Cardiac muscle cell (in vitro differentiated cells and primary cell): ENCODE results near the gene ATP11A. TPM values are rescaled to one million over a fixed set of nuclear protein-coding genes. Genes with fewer than 3 reads are reported as not detected.
A peak's percentile ranks its signal among the peaks of the same experiment; 100 is the strongest.

Experiments
- DNase-seq, 2 donors: peaks; one replicate each; pipeline versions ENCODE4 v3.0.0 to v3.0.0-alpha.2; 2010 to 2017; ENCODE audit warnings: low read depth in 1 of 2, low spot score in 1 of 2
- H3K27ac ChIP-seq: fragments of 200-600 bp; sonication (generic); 2 replicates; pipeline ENCODE4 v1.5.1; 2016
- H3K27me3 ChIP-seq: fragments of 200-600 bp; sonication (generic); 2 replicates; pipeline ENCODE4 v1.6.0; 2016; ENCODE audit warnings: control low read depth
- H3K36me3 ChIP-seq: fragments of 200-600 bp; sonication (generic); 2 replicates; pipeline ENCODE4 v1.5.1; 2016; ENCODE audit warnings: control low read depth
- H3K4me1 ChIP-seq: fragments of 200-600 bp; sonication (generic); 2 replicates; pipeline ENCODE4 v1.8.1; 2017; ENCODE audit warnings: low read depth, mild to moderate bottlenecking, mixed run types
- H3K4me3 ChIP-seq: fragments of 200-600 bp; sonication (generic); 2 replicates; pipeline ENCODE4 v1.5.1; 2016; ENCODE audit warnings: mild to moderate bottlenecking
- H3K9me3 ChIP-seq: fragments of 200-600 bp; sonication (generic); 2 replicates; pipeline ENCODE4 v1.5.1; 2017; ENCODE audit warnings: low read depth, mild to moderate bottlenecking, control low read depth
- polyA plus RNA-seq: library from polyadenylated mRNA; unstranded; fragments of >200 nt; fragmentation: Nextera tagmentation; extraction: Ambion mirVana; gene quantifications from 2 replicates; pipeline ENCODE4 v1.2.1, GENCODE V29; 2016
- total RNA-seq: library from RNA; depleted of rRNA; stranded (reverse); fragments of >200 nt; gene quantifications from 2 replicates; pipeline ENCODE4 v1.2.3, GENCODE V29; 2016
- TF ChIP-seq, protein P1 (sequence below): IDR thresholded peaks from 2 replicates; pipeline ENCODE4 v1.5.1; 2012; ENCODE audit warnings: low read depth, mild to moderate bottlenecking, low read length

Gene ATP11A
- total and polyA plus RNA-seq, 2 experiments from 2014 or later = 38.0 to 42.9 TPM

DNA sequence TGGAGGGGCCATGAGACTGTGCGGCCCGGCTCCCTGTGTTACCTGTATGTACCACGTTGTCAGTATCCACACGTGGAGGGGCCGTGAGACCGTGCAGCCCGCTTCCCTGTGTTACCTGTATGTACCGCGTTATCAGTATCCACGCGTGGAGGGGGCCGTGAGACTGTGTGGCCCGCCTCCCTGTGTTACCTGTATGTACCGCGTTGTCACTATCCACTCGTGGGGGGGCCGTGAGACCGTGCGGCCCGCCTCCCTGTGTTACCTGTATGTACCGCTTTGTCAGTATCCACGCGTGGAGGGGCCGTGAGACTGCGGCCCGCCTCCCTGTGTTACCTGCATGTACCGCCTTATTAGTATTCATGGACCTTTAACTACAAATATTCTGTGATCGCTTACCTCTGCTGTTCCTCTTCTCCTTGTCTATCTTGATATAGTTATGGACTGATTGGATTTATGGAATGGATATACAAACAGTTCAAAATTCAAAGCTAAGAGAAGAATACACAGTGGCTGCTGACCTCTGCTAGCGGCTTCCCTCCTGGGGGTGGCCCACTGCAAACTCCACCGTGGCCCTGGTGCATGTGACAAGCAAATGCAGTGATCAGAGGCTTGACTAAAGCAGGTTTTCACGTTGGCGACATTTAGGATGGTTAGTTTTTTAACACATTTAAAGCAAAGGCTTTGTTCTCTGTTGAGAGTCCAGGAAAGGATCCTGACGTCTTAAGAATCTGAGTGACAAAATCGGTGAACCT is 38.7 kb downstream of the ATP11A start:
- no peaks in the 10 kb centered on the region for H3K36me3 ChIP-seq
- peak overlapping the region; percentile 99 for H3K27ac ChIP-seq
- TF ChIP-seq, protein P1, sequence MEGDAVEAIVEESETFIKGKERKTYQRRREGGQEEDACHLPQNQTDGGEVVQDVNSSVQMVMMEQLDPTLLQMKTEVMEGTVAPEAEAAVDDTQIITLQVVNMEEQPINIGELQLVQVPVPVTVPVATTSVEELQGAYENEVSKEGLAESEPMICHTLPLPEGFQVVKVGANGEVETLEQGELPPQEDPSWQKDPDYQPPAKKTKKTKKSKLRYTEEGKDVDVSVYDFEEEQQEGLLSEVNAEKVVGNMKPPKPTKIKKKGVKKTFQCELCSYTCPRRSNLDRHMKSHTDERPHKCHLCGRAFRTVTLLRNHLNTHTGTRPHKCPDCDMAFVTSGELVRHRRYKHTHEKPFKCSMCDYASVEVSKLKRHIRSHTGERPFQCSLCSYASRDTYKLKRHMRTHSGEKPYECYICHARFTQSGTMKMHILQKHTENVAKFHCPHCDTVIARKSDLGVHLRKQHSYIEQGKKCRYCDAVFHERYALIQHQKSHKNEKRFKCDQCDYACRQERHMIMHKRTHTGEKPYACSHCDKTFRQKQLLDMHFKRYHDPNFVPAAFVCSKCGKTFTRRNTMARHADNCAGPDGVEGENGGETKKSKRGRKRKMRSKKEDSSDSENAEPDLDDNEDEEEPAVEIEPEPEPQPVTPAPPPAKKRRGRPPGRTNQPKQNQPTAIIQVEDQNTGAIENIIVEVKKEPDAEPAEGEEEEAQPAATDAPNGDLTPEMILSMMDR = no peak
- H3K27me3 ChIP-seq = no peaks in the 10 kb centered on the region
- DNase-seq = no peak
- H3K4me3 ChIP-seq = no peak overlapping the region
- H3K4me1 ChIP-seq = peaks cover 68% of the 10 kb centered on the region
- no peaks in the 10 kb centered on the region for H3K9me3 ChIP-seq

DNA sequence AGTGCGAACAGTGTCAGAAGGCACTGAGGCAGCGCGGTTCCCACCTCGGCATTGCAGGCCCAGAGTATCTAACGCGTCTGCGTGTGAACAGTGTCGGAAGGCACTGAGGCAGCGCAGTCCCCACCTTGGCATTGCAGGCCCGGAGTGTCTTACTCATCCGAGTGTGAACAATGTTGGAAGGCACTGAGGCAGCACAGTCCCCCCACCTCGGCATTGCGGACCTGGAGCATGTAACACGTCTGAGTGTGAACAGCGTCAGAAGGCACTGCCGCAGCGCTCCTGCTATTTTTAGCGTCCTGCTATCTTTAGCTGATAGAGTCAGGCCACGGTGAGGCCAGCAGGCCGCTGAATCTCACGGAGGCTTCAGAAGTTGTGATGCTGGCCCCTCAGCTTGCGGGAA is 39.6 kb downstream of the ATP11A start:
- Histone ChIP-seq H3K4me1 (peaks cover 75% of the 10 kb centered on the region), H3K27me3 (no peaks in the 10 kb centered on the region), H3K9me3 (no peaks in the 10 kb centered on the region), H3K4me3 (no peak overlapping the region), H3K27ac (peak overlapping the region; percentile 99), H3K36me3 (no peaks in the 10 kb centered on the region)
- TF ChIP-seq, protein P1 = no peak
- DNase-seq = peak; percentile 56 to 95

DNA sequence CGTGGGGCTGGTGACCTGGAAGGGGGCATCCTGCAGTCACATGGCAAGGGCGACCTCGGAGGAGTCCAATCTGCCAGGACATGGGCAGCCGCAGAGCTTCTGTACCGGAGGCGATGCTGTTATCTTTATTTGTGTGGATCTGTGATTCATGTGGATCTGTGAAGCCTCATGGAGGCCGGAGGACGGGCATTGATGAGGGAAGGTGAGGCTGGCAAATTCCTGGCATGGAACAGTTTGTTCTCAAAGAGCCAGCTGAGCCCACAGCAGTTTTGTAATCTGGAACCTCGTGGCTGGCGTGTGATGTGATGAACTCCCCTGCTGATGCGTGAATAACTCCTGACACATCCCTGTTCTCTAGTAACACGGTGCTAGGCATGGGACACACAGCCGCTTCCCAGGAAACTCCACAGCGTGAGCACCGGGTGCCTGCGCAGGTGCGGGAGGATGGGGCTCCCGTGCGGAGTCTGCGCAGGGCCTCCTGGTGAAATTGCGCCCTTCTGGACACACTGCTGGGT is 40.4 kb downstream of the ATP11A start:
- no peaks in the 10 kb centered on the region for H3K27me3 ChIP-seq
- H3K4me3 ChIP-seq = no peak overlapping the region
- TF ChIP-seq, protein P1 = no peak
- peaks cover 82% of the 10 kb centered on the region for H3K4me1 ChIP-seq
- no peaks in the 10 kb centered on the region for H3K9me3 ChIP-seq
- H3K27ac ChIP-seq = peak overlapping the region; percentile 99
- no peak for DNase-seq
- H3K36me3 ChIP-seq = no peaks in the 10 kb centered on the region

DNA sequence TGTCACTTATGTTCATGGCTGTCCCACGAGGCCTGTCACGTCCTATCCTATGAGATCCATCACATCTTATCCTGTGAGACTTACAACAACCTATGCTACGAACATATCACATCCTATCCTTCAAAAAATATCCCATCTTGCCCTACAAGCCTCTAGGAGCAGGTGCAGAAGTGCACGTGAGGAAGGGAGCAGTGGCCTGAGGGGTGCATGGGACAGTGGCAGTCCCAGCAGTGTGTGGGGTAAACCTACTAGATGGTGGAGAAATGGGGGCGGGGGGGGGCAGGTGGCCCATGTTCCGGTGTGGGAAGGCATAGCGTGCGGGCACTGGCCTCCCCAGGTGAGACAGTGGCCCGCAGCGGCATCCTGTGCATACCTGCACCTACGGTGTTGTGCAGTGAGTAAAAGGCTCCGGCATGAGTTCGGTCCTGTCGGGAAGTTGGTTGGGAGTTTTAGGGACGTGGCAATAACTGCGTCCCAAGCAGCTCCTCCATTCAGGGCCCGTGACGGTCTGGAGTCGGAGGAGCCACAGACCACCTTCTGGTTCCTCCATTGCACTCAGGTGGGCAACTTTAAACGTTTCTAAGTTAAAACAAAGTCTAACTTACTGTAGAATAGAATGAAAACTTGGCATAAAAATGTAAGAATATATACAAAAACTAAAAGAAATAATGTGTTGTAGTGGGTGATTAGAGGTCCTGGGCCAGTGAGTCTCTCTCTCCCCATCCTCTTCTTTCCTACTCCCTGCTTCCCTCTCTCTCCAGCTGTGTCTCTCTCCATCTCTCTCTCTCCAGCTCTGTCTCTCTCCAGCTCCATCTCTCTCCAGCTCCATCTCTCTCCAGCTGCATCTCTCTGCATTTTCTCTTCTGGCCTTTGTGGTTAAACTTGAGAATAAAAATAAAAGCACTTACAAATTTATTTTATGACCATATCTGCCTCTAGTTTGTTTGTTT is 42.1 kb downstream of the ATP11A start:
- Histone ChIP-seq H3K4me3 (no peak overlapping the region), H3K27me3 (no peaks in the 10 kb centered on the region), H3K4me1 (peaks cover 78% of the 10 kb centered on the region), H3K36me3 (no peaks in the 10 kb centered on the region), H3K27ac (peak overlapping the region; percentile 99), H3K9me3 (no peaks in the 10 kb centered on the region)
- TF ChIP-seq, protein P1 = no peak
- no peak for DNase-seq

DNA sequence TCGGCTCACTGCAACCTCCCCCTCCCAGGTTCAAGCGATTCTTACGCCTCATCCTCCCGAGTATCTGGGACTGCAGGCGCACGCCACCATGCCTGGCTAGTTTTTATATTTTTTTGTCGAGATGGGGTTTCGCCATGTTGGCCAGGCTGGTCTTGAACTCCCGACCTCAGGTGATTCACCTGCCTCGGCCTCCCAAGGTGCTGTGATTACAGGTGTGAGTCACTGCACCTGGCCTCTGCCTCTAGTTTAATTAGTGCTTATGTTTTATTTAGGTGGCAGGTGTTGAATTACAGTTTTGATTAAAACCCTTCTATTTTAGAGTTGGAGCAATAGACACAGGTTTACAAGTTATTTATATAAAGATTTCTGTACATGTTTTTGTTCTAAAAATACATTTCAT is 42.8 kb downstream of the ATP11A start:
- H3K4me3 ChIP-seq = no peak overlapping the region
- peaks cover 70% of the 10 kb centered on the region for H3K4me1 ChIP-seq
- DNase-seq = no peak
- TF ChIP-seq, protein P1 = no peak
- no peak overlapping the region for H3K27ac ChIP-seq
- H3K36me3 ChIP-seq = no peaks in the 10 kb centered on the region
- H3K27me3 ChIP-seq = no peaks in the 10 kb centered on the region
- H3K9me3 ChIP-seq = no peaks in the 10 kb centered on the region
